HPDE6-E6E7 (cell line): ENCODE data around the gene PTF1A.

Experiments
- DNase-seq: peaks from one replicate; pipeline ENCODE4 v3.0.0; 2011; ENCODE audit warnings: missing footprints; ENCODE audit errors: extremely low spot score

The PTF1A gene

GRCh38 chr10:23186697-23187096, 5.4 kb upstream of the PTF1A start:
- DNase-seq, result no peak

- no peak for DNase-seq
These were observed 5.0 kb upstream of the PTF1A start for GRCh38 chr10:23187155-23187554.

DNA sequence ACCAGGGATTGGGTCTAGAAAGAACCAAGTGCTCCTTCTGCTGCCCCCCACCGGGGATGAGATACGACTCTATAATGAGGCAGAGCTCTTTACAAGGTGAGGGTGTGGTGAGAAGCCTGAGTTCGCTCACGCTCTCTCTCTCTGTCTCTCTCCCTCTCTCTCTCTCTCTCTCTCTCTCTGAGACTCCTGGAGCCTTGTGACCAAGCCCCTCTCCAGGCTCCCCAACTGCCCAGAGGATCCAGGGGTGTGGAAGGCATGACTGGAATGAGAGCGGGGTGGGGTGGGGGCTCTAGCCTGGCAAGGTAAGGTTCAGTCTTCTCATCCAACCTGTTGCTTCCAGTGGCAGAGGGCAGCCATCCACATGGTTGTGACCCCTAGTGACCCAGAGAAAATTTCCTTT, 3.1 kb upstream of the PTF1A start:
- DNase-seq, result no peak

GRCh38 chr10:23190872-23191763, 994 bp upstream of the PTF1A start:
- DNase-seq, result no peak

- DNase-seq, result no peak
These were observed 761 bp downstream of the PTF1A start for GRCh38 chr10:23192712-23193434.

DNA sequence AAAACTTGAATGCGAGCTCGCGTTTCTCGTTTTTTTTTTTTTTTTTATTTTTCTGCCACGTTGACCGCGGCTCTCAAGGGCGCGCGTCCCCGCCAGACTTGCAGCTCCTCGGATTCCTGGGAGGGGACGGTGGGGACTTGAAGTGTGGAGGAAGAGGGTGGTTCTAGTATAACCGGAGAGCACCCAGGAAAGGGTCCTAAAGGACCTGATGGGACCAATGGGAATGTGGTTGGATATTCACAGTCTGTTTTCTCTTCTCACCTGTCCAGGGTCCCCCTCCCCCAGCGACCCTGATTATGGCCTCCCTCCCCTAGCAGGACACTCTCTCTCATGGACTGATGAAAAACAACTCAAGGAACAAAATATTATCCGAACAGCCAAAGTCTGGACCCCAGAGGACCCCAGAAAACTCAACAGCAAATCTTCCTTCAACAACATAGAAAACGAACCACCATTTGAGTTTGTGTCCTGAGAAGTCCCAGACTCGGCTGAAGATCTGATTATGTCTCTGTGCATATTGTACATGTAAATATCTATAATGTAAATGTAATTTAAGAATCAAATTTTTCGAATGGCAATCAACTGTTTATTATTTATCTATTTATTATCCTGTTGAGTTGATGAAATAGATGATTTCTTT, 1.4 kb downstream of the PTF1A start:
- no peak for DNase-seq

- no peak for DNase-seq
These were observed 2.4 kb downstream of the PTF1A start for GRCh38 chr10:23194471-23194965.

DNA sequence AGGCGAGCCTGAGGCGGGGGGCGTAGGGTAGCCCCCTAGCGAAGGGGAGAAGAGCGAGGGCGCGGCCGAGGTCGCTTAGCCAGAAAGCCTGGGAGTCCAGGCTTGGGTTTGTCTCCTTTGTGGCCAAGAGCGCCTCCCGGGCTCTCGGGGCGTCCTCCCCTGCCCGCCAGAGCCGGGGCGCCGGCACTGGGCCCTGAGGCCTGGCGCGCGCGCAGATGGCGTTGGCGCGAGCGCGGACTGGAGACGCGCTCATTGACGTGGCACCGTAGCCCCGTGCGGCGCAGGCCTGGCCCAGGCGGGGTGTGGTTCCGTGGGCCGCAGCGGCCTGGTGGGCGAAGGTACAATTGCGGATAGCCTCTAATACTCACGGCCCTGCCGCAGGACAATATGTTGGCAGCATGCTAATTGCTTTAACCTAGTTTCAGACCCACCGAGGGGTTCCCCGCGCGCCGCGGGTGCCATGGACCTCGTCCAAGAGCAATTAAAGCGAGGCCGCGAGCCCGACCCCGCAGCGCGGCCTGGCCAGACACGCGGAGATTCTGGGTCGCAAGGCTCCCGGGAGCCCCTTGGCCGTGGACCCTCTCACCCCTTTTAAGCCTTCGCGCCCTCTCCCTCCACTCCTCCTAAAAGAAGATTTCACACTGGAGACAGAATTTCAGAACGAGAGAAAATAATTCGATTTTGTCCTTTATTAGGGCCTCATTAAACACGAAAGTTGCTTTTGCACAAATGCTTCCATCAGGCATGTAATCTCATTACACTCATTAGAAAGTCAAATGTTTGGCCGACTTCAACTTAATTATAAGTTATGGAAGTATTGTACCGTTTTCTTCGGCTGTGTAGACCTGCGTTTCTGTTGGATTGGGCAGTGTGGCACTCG, 3.1 kb downstream of the PTF1A start:
- DNase-seq, result no peak

GRCh38 chr10:23195846-23196600, 3.9 kb downstream of the PTF1A start:
- DNase-seq, result no peak

GRCh38 chr10:23196915-23197314, 4.8 kb downstream of the PTF1A start:
- DNase-seq, result no peak

GRCh38 chr10:23197416-23197861, 5.3 kb downstream of the PTF1A start:
- DNase-seq, result no peak

- no peak for DNase-seq
These were observed 6.5 kb downstream of the PTF1A start for GRCh38 chr10:23198610-23198939.

DNA sequence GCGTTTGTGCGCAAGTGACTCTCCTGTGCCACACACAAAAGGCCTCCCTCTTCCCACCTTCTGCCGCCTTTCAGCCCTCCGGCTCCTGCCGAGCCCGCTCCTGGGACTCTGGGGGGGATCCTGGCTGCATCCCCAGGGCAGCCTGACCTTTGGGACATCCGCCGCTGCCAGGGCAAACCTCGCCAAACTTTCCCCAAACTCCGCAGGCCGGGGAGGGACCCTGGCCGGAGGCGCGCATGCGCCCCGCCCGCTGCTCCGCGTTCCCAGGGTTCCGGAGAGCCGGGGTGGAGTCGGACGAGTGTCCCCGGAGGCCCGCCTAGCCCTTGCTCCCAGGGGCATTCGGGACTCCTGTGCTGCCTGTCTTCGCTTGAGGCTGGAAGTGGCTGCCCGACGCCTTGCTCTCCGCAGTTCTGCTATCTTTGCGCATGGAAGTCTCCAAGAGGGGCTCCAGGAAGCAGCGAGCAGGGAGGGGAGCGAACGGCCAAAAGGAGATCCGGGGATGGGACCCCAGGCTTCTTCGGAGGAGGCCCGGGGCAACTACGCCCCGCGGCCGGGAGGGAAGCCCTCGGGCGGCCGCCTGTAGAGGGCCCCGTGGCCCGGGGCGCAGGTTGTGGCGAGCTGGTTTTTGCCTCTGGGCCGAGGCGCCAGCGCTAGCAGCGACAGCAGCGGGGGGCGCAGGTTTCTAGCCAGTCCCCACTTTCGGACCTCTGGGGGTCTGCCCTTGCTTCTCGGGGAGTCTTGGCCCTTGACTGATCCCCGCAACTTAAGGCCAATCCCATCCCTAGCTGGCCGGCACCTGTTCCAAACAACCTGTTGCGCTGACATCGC, 7.0 kb downstream of the PTF1A start:
- DNase-seq, result no peak

DNA sequence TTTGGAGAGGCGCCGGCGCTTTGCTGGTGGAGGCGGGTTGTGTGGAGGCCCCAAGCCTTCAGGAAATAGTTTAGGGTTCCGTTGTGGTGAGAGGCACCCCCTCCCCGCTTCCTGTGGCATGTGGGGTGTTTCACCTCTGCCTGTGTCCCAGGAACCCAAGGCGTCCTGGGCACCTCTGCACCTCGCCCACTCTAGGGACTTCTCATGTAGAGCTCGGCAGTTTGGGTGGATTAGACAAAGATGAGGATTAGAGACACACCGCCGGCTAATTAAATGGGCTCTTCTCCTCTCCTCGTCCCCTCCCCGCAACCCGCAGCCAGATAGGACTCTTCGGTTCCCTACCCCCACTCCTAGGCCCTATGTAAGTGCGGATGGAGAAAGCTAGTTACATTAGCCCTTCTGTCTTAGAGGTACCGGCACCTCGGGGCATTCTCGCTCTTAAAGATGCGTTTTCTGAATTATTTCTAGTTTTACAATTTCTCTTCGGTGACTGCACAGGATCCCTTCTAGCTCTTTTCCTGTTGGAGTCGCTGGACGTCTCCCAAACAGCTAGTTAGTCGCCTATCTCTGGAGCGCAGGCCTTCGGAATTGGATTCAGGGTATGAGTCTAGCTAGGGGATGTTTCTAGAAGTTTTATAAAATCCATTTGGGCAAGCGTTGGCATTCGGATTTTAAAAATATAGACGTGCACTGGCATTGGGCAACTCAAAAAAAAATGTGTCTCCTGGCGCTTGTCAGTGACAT, 7.8 kb downstream of the PTF1A start:
- DNase-seq, result no peak

DNA sequence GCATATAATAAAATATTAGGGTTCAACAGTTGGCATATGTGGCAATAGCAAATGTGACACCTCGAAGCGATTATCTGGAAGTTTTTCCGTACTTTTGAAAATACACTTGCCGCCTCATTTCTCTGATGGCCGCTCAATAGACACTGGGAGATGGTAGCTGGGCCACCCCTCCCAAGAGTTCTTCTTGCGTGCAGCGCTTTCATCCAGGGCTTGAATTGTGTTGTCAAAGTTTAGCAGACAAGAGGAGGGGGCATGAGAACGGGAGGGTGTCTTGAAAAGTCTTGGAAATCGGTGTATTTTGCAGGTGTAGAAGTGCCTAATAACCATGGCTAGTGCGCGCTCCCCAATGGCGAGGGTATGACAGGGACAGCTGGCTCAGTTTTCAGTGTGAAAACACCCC, 8.5 kb downstream of the PTF1A start:
- no peak for DNase-seq

DNA sequence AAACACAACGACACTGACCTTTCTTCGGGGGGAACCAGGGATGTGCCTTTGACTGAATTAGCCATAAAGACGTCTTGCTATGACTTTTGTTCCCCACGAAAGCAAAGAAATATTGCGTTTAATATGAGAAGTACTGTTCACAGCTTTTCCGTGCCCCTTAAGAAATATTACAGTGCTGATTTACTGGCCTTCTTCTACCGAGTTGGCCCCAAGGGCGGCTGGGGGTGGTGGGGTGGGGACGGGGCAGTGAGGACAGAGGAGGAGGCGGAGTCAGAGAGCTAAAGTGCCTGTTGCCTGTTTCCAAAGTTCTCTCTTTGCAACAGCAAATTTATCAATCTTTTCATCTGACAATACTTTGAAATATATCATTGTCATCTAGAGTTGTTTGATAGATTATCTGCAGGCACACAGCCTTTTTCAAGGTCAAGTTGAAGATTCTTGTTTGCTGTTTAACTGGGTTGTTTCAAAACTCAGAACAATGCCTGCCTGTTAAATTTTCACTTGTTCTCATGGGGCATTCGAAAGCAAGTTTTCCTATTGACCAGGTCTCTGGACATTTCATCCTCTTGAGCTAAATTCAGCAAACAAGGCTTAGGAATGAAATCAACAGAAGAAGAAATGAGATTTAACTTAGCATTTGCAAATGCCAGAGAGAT, 9.0 kb downstream of the PTF1A start:
- no peak for DNase-seq

DNA sequence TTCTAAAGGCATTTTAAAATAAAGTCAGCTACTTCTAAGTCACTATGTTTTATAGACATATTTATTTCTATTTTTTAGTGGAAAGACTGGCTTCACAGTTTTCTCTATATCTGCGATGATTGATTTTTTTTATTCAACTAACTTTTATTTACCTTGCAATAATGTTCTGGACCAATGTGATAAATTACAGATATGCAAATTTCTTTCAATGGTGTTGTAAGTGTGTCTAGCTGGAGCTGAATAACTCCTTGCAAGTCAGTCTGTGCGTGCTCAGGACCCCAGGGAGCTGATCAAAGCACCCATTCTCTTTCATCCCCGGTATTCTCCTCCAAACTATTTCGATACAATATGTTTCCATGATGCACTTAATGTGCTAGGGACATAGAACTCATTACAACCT, 9.7 kb downstream of the PTF1A start:
- DNase-seq, result no peak

DNA sequence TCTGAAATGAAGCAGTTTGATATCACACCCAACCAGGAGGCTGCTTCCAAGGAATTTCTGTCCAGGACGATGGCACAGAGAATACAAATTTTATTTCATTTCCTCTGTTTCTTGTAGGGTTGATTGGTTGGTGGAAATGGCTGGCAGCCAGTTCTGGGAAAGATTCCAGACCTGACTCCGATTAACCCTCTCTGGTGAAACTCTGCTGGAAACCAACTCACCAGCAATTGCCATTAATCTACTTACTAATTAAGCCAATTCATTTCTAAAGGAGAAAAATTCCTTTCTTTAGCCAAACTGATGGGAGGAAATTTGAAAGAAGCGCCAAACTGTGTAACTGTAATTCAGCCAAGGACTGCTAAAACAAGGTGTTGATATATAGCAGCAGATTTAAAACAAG, 10.7 kb downstream of the PTF1A start:
- DNase-seq, result no peak
